Activated naive CD8-positive, alpha-beta T cell (primary cell): ENCODE data around the gene KATNBL1.

Experiments
- H3K27ac Mint-ChIP-seq: one replicate; pipeline ENCODE4 v1.8.0; 2021; ENCODE audit warnings: mixed read lengths
- H3K27me3 Mint-ChIP-seq: one replicate; pipeline ENCODE4 v1.8.0; 2021; ENCODE audit warnings: mixed read lengths
- H3K36me3 Mint-ChIP-seq: one replicate; pipeline ENCODE4 v1.8.0; 2021; ENCODE audit warnings: mixed read lengths
- H3K4me1 Mint-ChIP-seq: one replicate; pipeline ENCODE4 v1.8.0; 2021; ENCODE audit warnings: low read depth, mixed read lengths
- H3K4me3 Mint-ChIP-seq: one replicate; pipeline ENCODE4 v1.8.0; 2021; ENCODE audit warnings: mild to moderate bottlenecking, mixed read lengths
- H3K9me3 Mint-ChIP-seq: one replicate; pipeline ENCODE4 v1.8.0; 2021; ENCODE audit warnings: low read depth, mixed read lengths

Gene KATNBL1

GRCh38 chr15:34114215-34114614 is 95.7 kb downstream of the KATNBL1 start:
- Mint-ChIP-seq H3K4me1 (no peaks in the 10 kb centered on the region), H3K9me3 (no peaks in the 10 kb centered on the region), H3K36me3 (no peaks in the 10 kb centered on the region), H3K27ac (no peak overlapping the region), H3K27me3 (peaks cover 8% of the 10 kb centered on the region), H3K4me3 (no peak overlapping the region)

- no peaks in the 10 kb centered on the region for H3K36me3 Mint-ChIP-seq
- H3K4me3 Mint-ChIP-seq: no peak overlapping the region
- no peaks in the 10 kb centered on the region for H3K4me1 Mint-ChIP-seq
- H3K9me3 Mint-ChIP-seq: peaks cover under 1% of the 10 kb centered on the region
- no peak overlapping the region for H3K27ac Mint-ChIP-seq
- H3K27me3 Mint-ChIP-seq: peaks cover 2% of the 10 kb centered on the region
Measured at GRCh38 chr15:34111488-34111887, 98.4 kb downstream of the KATNBL1 start.

- no peak overlapping the region for H3K4me3 Mint-ChIP-seq
- H3K27ac Mint-ChIP-seq: no peak overlapping the region
- peaks cover 5% of the 10 kb centered on the region for H3K36me3 Mint-ChIP-seq
- H3K27me3 Mint-ChIP-seq: peaks cover 2% of the 10 kb centered on the region
- H3K4me1 Mint-ChIP-seq: no peaks in the 10 kb centered on the region
- H3K9me3 Mint-ChIP-seq: peaks cover 3% of the 10 kb centered on the region
Measured at GRCh38 chr15:34109797-34110663, 99.9 kb downstream of the KATNBL1 start.

GRCh38 chr15:34107315-34107714 is 102.6 kb downstream of the KATNBL1 start:
- Mint-ChIP-seq H3K36me3 (peaks cover 21% of the 10 kb centered on the region), H3K4me1 (peaks cover 9% of the 10 kb centered on the region), H3K9me3 (peaks cover 3% of the 10 kb centered on the region), H3K27ac (no peak overlapping the region), H3K27me3 (no peaks in the 10 kb centered on the region), H3K4me3 (no peak overlapping the region)

GRCh38 chr15:34106423-34106822 is 103.5 kb downstream of the KATNBL1 start:
- Mint-ChIP-seq H3K36me3 (peaks cover 21% of the 10 kb centered on the region), H3K9me3 (peaks cover 3% of the 10 kb centered on the region), H3K27ac (no peak overlapping the region), H3K27me3 (no peaks in the 10 kb centered on the region), H3K4me3 (no peak overlapping the region), H3K4me1 (peaks cover 14% of the 10 kb centered on the region)

GRCh38 chr15:34102175-34102925 is 107.5 kb downstream of the KATNBL1 start:
- H3K27me3 Mint-ChIP-seq: no peaks in the 10 kb centered on the region
- peak overlapping the region; percentile 98 for H3K4me3 Mint-ChIP-seq
- H3K9me3 Mint-ChIP-seq: peaks cover 3% of the 10 kb centered on the region
- peaks cover 21% of the 10 kb centered on the region for H3K36me3 Mint-ChIP-seq
- peak overlapping the region; percentile 95 for H3K27ac Mint-ChIP-seq
- peaks cover 40% of the 10 kb centered on the region for H3K4me1 Mint-ChIP-seq

- Mint-ChIP-seq H3K36me3 (peaks cover 21% of the 10 kb centered on the region), H3K27ac (peak within 1 kb of the TSS; percentile 95), H3K4me1 (peaks cover 41% of the 10 kb centered on the region), H3K27me3 (no peaks in the 10 kb centered on the region), H3K9me3 (peaks cover 3% of the 10 kb centered on the region), H3K4me3 (peak within 1 kb of the TSS; percentile 98)
Measured at GRCh38 chr15:34101366-34102174, 108.3 kb downstream of the KATNBL1 start, which contains the start of the genes EMC7 and PGBD4. TSS of gene EMC7 (minus strand) at chr15:34101862. CDS start at chr15:34101839, 23 bp downstream. TSS of gene PGBD4 (plus strand) at chr15:34102083. CDS start at chr15:34102532, 449 bp downstream.

- Mint-ChIP-seq H3K4me3 (peak overlapping the region; percentile 98), H3K27ac (peak overlapping the region; percentile 75), H3K4me1 (peaks cover 49% of the 10 kb centered on the region), H3K36me3 (peaks cover 18% of the 10 kb centered on the region), H3K27me3 (no peaks in the 10 kb centered on the region), H3K9me3 (no peaks in the 10 kb centered on the region)
Measured at GRCh38 chr15:34099914-34100313, 110.0 kb downstream of the KATNBL1 start.
